GM21529 (cell line): ENCODE data around the gene SLC25A38.
"Not testable (repeated sequence)": the region's sequence is repeated elsewhere in the genome, so short reads cannot be mapped to it uniquely, and the experiment has no call there.

Experiments
- ATAC-seq: cut with Tn5 transposase; IDR thresholded peaks from one replicate; pipeline ENCODE4 v1.9.1; 2021; ENCODE audit not compliant: unreplicated experiment

SLC25A38 gene

GRCh38 chr3:39383045-39383880 lies at the start of gene SLC25A38:
Gene SLC25A38, plus strand, starts transcription at chr3:39383370. Its CDS starts 355 bp downstream, at chr3:39383725.
- ATAC-seq, result peak; percentile 71

GRCh38 chr3:39333607-39334006 lies 49.6 kb upstream of the SLC25A38 start:
- no peak for ATAC-seq

- ATAC-seq, result no peak
Observed at GRCh38 chr3:39334205-39334604, 49.0 kb upstream of the SLC25A38 start.

- ATAC-seq, result no peak
Observed at GRCh38 chr3:39338201-39338600, 45.0 kb upstream of the SLC25A38 start.

GRCh38 chr3:39339086-39339485 lies 44.1 kb upstream of the SLC25A38 start:
- no peak for ATAC-seq

GRCh38 chr3:39343076-39343717 lies 40.0 kb upstream of the SLC25A38 start:
- no peak for ATAC-seq

- ATAC-seq, result no peak
Observed at GRCh38 chr3:39343760-39344159, 39.4 kb upstream of the SLC25A38 start.

GRCh38 chr3:39344746-39345344 lies 38.3 kb upstream of the SLC25A38 start:
- ATAC-seq, result no peak

GRCh38 chr3:39346785-39347585 lies 36.2 kb upstream of the SLC25A38 start:
- ATAC-seq, result peak; percentile 85

- peak; percentile 14 for ATAC-seq
Observed at GRCh38 chr3:39347586-39347876, 35.6 kb upstream of the SLC25A38 start.

- no peak for ATAC-seq
Observed at GRCh38 chr3:39349080-39349479, 34.1 kb upstream of the SLC25A38 start.

GRCh38 chr3:39350714-39351113 lies 32.5 kb upstream of the SLC25A38 start:
- no peak for ATAC-seq

GRCh38 chr3:39351134-39351533 lies 32.0 kb upstream of the SLC25A38 start:
- not testable (repeated sequence) for ATAC-seq

GRCh38 chr3:39353168-39353927 lies 29.8 kb upstream of the SLC25A38 start:
- ATAC-seq, result not testable (repeated sequence)

- ATAC-seq, result no peak
Observed at GRCh38 chr3:39358333-39358732, 24.8 kb upstream of the SLC25A38 start.

GRCh38 chr3:39361252-39361927 lies 21.8 kb upstream of the SLC25A38 start:
- ATAC-seq, result no peak

GRCh38 chr3:39362192-39362591 lies 21.0 kb upstream of the SLC25A38 start:
- ATAC-seq, result no peak

- no peak for ATAC-seq
Observed at GRCh38 chr3:39362812-39363211, 20.4 kb upstream of the SLC25A38 start.

GRCh38 chr3:39370450-39370849 lies 12.7 kb upstream of the SLC25A38 start:
- not testable (repeated sequence) for ATAC-seq

- ATAC-seq, result no peak
Observed at GRCh38 chr3:39372833-39373232, 10.3 kb upstream of the SLC25A38 start.
